PC-3 (cell line): ENCODE measurements around the gene ROR1. TPM values are rescaled to one million over a fixed set of nuclear protein-coding genes. Genes with fewer than 3 reads are reported as not detected.

ENCODE experiments used
- ATAC-seq: fragments of 200-7000 bp; cut with Tn5 transposase; 2 replicates; pipeline ENCODE4 v1.9.1; 2020; ENCODE audit warnings: mild to moderate bottlenecking, moderate library complexity
- BruUV-seq: library from RNA; stranded (reverse); fragments of 400-500 nt; replicated peaks from 2 replicates; lab custom pipeline; 2021; lab: Mats Ljungman, UMichigan
- CTCF ChIA-PET: fragments of 300-600 bp; sonication (Branson Sonifier 250); formaldehyde crosslinking; loops from one replicate; lab custom pipeline; 2022; ENCODE audit warnings: antibody characterized with exemption; lab: Charles Lee
- POLR2A ChIA-PET: fragments of 300-600 bp; sonication (Branson Sonifier 250); formaldehyde crosslinking; loops from one replicate; lab custom pipeline; 2022; ENCODE audit warnings: antibody characterized with exemption; ENCODE audit not compliant: unreplicated experiment; lab: Charles Lee
- DNase-seq: peaks from one replicate; pipeline ENCODE4 v3.0.0-alpha.2; 2015
- H2AFZ ChIP-seq: fragments of 300-600 bp; sonication (generic); 2 replicates; pipeline ENCODE4 v1.6.0; 2016; ENCODE audit warnings: antibody characterized with exemption, low read length
- H3F3A ChIP-seq: fragments of 300-600 bp; sonication (generic); one replicate; pipeline ENCODE4 v1.6.0; 2017; ENCODE audit warnings: antibody characterized with exemption, low read length, control low read depth, mild to moderate bottlenecking; ENCODE audit not compliant: unreplicated experiment
- H3K27ac ChIP-seq: fragments of 300-600 bp; sonication (generic); 2 replicates; pipeline ENCODE4 v1.5.1; 2016; ENCODE audit warnings: mild to moderate bottlenecking, low read length
- H3K27me3 ChIP-seq: fragments of 300-600 bp; sonication (generic); 2 replicates; pipeline ENCODE4 v1.6.1; 2016; ENCODE audit warnings: low read length, mixed read lengths
- H3K36me3 ChIP-seq: fragments of 300-600 bp; sonication (generic); 2 replicates; pipeline ENCODE4 v1.6.1; 2016; ENCODE audit warnings: low read depth, mixed run types, low read length, mixed read lengths
- H3K4me1 ChIP-seq: fragments of 300-600 bp; sonication (generic); 2 replicates; pipeline ENCODE4 v1.5.1; 2016; ENCODE audit warnings: low read length; ENCODE audit not compliant: insufficient read depth
- H3K4me2 ChIP-seq: fragments of 300-600 bp; sonication (generic); 2 replicates; pipeline ENCODE4 v1.6.0; 2016; ENCODE audit warnings: low read length
- H3K4me3 ChIP-seq: fragments of 300-600 bp; sonication (generic); 2 replicates; pipeline ENCODE4 v1.5.1; 2016; ENCODE audit warnings: mild to moderate bottlenecking, low read length, mixed read lengths
- H3K79me2 ChIP-seq: fragments of 300-600 bp; sonication (generic); 2 replicates; pipeline ENCODE4 v1.6.1; 2017; ENCODE audit warnings: low read length, mixed read lengths
- H3K9ac ChIP-seq: fragments of 300-600 bp; sonication (generic); 2 replicates; pipeline ENCODE4 v1.6.0; 2016; ENCODE audit warnings: mild to moderate bottlenecking, low read length
- H3K9me2 ChIP-seq: fragments of 300-600 bp; sonication (generic); replicated peaks from 2 replicates; pipeline ENCODE4 v1.6.1; 2016; ENCODE audit warnings: mixed run types, low read length, mixed read lengths
- H3K9me3 ChIP-seq: fragments of 300-600 bp; sonication (generic); 2 replicates; pipeline ENCODE4 v1.6.1; 2016; ENCODE audit warnings: low read length, mixed read lengths
- H4K20me1 ChIP-seq: fragments of 300-600 bp; sonication (generic); 2 replicates; pipeline ENCODE4 v1.6.1; 2016; ENCODE audit warnings: low read length, mixed read lengths
- EZH2 ChIP-seq: fragments of 300-600 bp; sonication (generic); IDR thresholded peaks from one replicate; pipeline ENCODE4 v1.6.1; 2017; ENCODE audit warnings: antibody characterized with exemption, mild to moderate bottlenecking, low read length; ENCODE audit not compliant: unreplicated experiment
- EZH2phosphoT487 ChIP-seq: fragments of 300-600 bp; sonication (generic); IDR thresholded peaks from 2 replicates; pipeline ENCODE4 v1.6.1; 2018; ENCODE audit warnings: mild to moderate bottlenecking, antibody characterized with exemption, low read length, borderline replicate concordance
- intact Hi-C: fragments of 100-400 bp; cut with micrococcal nuclease; formaldehyde crosslinking; loops from 2 replicates; pipeline ENCODE4 v1.9.0; 2023
- total RNA-seq: library from RNA; depleted of rRNA; stranded (reverse); fragments of >200 nt; gene quantifications from 2 replicates; pipeline ENCODE4 v1.2.3, GENCODE V29; 2014
- TF ChIP-seq, protein P1 (sequence below): fragments of 300-600 bp; sonication (generic); conservative IDR thresholded peaks from 2 replicates; pipeline ENCODE4 v1.5.1; 2017; ENCODE audit warnings: antibody characterized with exemption, low read depth, mild to moderate bottlenecking, low read length

The ROR1 gene
- total RNA-seq, 1 experiment from 2014 or later, result 16.5 TPM

DNA sequence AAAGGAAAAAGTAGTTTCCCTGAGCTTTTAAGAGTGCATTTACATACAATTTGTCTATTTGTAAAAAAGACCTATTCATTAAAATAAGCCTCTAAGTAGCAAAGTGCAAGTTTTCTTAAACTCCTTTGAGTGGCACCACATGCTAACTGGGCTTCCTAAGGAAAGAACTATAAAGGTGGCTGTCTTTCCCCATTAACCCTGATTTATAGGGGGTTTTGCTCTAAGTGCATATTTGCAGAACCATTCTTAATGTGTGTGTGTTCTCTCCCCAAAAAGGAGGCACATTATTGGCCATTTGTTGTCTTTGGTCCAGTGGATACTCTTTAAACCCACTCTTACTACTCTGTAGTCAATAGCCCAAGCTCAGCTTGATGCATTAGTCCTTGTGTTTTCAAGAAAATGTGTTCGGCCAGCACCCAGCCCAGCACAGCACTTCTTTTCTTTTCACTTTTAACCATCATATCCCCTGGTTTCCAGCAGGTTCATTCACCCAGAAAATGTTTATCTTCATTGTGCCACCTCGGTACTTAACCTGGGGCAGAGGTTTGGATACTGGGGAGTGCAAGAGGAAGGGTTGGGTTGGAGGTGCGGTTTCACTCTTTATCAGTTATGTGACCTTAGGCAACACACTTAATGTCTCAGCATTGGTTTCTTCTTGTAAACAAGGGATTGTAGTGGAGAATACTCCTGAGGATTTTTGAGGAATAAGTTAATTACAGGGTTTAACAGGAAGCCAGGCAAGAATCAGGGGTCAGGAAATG lies 267.7 kb downstream of the ROR1 start:
- Histone ChIP-seq H2AFZ (no peak overlapping the region), H3K36me3 (no peaks in the 10 kb centered on the region), H4K20me1 (no peaks in the 10 kb centered on the region), H3K9ac (peak overlapping the region; percentile 33; the same call in 1 of the 2 replicates), H3K79me2 (0 out of 2 replicates have a peak, but pooled peaks cover 6% of the 10 kb centered on the region), H3F3A (no peaks in the 10 kb centered on the region), H3K9me2 (no peaks in the 10 kb centered on the region), H3K4me3 (no peak overlapping the region), H3K4me2 (peak overlapping the region; percentile 74), H3K27me3 (no peaks in the 10 kb centered on the region), H3K9me3 (no peaks in the 10 kb centered on the region), H3K27ac (peak overlapping the region; percentile 81), H3K4me1 (peaks cover 63% of the 10 kb centered on the region)
- intact Hi-C loops, result loop anchor here (1.0 to 10.0 kb wide), 4 partner anchors 29 to 347 kb away; partner anchors contain the start of gene ROR1
- TF ChIP-seq EZH2, result no peak
- TF ChIP-seq, protein P1, sequence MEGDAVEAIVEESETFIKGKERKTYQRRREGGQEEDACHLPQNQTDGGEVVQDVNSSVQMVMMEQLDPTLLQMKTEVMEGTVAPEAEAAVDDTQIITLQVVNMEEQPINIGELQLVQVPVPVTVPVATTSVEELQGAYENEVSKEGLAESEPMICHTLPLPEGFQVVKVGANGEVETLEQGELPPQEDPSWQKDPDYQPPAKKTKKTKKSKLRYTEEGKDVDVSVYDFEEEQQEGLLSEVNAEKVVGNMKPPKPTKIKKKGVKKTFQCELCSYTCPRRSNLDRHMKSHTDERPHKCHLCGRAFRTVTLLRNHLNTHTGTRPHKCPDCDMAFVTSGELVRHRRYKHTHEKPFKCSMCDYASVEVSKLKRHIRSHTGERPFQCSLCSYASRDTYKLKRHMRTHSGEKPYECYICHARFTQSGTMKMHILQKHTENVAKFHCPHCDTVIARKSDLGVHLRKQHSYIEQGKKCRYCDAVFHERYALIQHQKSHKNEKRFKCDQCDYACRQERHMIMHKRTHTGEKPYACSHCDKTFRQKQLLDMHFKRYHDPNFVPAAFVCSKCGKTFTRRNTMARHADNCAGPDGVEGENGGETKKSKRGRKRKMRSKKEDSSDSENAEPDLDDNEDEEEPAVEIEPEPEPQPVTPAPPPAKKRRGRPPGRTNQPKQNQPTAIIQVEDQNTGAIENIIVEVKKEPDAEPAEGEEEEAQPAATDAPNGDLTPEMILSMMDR, result no peak
- TF ChIP-seq EZH2phosphoT487, result no peak
- CTCF ChIA-PET, result no interaction called here
- DNase-seq, result no peak
- POLR2A ChIA-PET, result no interaction called here
- no peak for ATAC-seq
- no TSS peak for BruUV-seq

DNA sequence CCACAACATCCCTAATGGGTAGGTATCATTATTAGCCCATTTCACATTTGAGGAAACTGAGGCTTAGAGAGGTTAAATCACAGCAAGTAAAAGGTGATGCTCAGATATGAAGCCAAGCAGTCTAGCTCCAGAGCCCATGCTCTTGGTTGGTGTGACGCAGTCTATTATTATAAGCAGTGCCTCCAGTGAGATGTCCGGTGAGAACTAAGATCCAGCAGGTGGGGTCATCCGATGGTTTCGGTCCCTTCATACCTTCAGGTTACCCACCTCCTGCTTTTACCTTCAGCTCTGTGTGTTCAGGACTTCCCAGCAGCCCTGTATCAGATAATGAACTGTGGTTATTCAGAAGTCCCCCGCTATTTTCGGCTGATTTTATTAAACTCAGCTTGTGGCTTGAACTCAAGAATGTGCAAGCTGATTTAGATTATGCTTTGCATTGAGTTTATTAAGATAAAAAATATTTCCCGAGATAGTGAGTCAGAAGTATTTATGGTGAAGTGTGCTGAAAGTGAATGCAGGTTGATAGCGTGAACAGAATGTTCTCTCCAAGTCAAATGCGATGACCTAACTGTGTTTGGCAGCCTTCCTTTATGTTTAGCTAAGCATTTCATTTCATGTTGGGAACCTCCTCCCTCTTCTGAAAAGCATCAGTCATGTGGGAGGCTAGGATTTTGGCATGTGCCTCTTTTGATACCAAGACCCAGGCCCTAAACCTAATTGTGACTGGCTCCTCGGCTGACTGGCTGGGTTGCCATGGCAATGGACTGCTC lies 268.7 kb downstream of the ROR1 start:
- CTCF ChIA-PET, result interaction anchor here (0.7 to 0.9 kb wide), 2 partner anchors 8 to 351 kb away, joined by 3 read pairs; no protein-coding TSS in a partner anchor
- no peaks in the 10 kb centered on the region for H3K36me3 ChIP-seq
- no peaks in the 10 kb centered on the region for H3K9me3 ChIP-seq
- intact Hi-C loops, result loop anchor here (1.0 to 10.0 kb wide), 4 partner anchors 28 to 348 kb away; partner anchors contain the start of gene ROR1
- DNase-seq, result peak; percentile 96
- no peaks in the 10 kb centered on the region for H3K9me2 ChIP-seq
- peak overlapping the region; percentile 42; the same call in 1 of the 2 replicates for H3K4me3 ChIP-seq
- H2AFZ ChIP-seq, result no peak overlapping the region
- ATAC-seq, result peak; percentile 55
- no TSS peak for BruUV-seq
- POLR2A ChIA-PET, result no interaction called here
- peak overlapping the region; percentile 81 for H3K27ac ChIP-seq
- H4K20me1 ChIP-seq, result no peaks in the 10 kb centered on the region
- no peaks in the 10 kb centered on the region for H3F3A ChIP-seq
- peak overlapping the region; percentile 74 for H3K4me2 ChIP-seq
- no peaks in the 10 kb centered on the region for H3K27me3 ChIP-seq
- H3K9ac ChIP-seq, result peak overlapping the region; percentile 33; the same call in 1 of the 2 replicates
- H3K4me1 ChIP-seq, result peaks cover 63% of the 10 kb centered on the region
- TF ChIP-seq, protein P1, result peak; percentile 16; the same call in 1 of the 2 replicates
- TF ChIP-seq EZH2phosphoT487, result no peak
- TF ChIP-seq EZH2, result no peak
- 0 out of 2 replicates have a peak, but pooled peaks cover 6% of the 10 kb centered on the region for H3K79me2 ChIP-seq
